NB4 (cell line): ENCODE results near the gene GPR82.

Source experiments
- CTCF ChIP-seq: IDR thresholded peaks from one replicate; pipeline ENCODE4 v1.5.1; 2012; ENCODE audit warnings: low read depth, low read length
- MYC ChIP-seq: IDR thresholded peaks from 2 replicates; pipeline ENCODE4 v1.6.1; 2011; ENCODE audit warnings: low read depth, low read length
- POLR2A ChIP-seq: IDR thresholded peaks from 2 replicates; pipeline ENCODE4 v1.6.1; 2011; ENCODE audit warnings: mild to moderate bottlenecking; ENCODE audit not compliant: insufficient read length; ENCODE audit errors: extremely low read depth

- TF ChIP-seq CTCF (no peak), POLR2A (no peak), MYC (no peak)
Observed at GRCh38 chrX:41711021-41711667, 12.8 kb upstream of the GPR82 start.
